Measurements from ENCODE around the gene FBXL20. TPM values are rescaled to one million over a fixed set of nuclear protein-coding genes. Genes with fewer than 3 reads are reported as not detected.

FBXL20 gene
- total and polyA plus RNA-seq, 11 donors = 3.1 to 21.9 (median 12.2) TPM

DNA sequence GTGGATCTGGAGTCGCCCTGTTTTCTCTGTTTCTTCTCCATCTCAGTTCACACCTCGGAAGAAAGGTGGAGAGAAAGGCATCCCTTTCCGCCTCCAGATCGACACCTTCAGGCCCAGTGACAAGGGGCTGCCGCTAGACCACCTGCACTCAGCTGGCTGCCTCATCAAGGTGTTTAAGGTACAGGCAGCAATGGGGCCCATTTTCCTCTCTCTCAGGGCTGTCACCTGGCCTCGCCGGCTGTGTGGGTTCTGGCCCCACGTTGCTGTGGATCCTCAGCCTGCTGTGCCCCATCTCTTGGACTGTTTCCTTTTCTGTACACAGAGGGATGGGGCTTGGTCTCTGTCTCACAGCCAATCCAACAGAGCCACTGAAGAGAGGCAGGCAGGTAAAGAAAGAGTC, 158.3 kb downstream of the FBXL20 start:
- no peak for TF ChIP-seq POLR2A (IDR thresholded peaks at IDR 0.05)
- TF ChIP-seq, protein P1, sequence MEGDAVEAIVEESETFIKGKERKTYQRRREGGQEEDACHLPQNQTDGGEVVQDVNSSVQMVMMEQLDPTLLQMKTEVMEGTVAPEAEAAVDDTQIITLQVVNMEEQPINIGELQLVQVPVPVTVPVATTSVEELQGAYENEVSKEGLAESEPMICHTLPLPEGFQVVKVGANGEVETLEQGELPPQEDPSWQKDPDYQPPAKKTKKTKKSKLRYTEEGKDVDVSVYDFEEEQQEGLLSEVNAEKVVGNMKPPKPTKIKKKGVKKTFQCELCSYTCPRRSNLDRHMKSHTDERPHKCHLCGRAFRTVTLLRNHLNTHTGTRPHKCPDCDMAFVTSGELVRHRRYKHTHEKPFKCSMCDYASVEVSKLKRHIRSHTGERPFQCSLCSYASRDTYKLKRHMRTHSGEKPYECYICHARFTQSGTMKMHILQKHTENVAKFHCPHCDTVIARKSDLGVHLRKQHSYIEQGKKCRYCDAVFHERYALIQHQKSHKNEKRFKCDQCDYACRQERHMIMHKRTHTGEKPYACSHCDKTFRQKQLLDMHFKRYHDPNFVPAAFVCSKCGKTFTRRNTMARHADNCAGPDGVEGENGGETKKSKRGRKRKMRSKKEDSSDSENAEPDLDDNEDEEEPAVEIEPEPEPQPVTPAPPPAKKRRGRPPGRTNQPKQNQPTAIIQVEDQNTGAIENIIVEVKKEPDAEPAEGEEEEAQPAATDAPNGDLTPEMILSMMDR (IDR thresholded peaks at IDR 0.05) = no peak
- no peaks in the 10 kb centered on the region for H3K9me3 ChIP-seq
- peaks cover 0 to 21% (median 7%) of the 10 kb centered on the region in 12 donors for H3K4me1 ChIP-seq
- DNase-seq (peak in 1 of 5 donors; percentile 46), ATAC-seq (no peak)
- 78 to 82% (median 79%) methylated on average over 8 of the region's 8 CpGs for WGBS, 4 donors
- H3K27me3 ChIP-seq = peaks cover 0 to 17% (median 0%) of the 10 kb centered on the region in 9 donors
- no peak overlapping the region for H3K27ac ChIP-seq
- H3K36me3 ChIP-seq = no peaks in the 10 kb centered on the region
- intact Hi-C loops (cut with DNase I) = loop anchor here in 9 of 10 donors (5.0 to 10.0 kb wide), 7 partner anchors 36 to 268 kb away; partner anchors contain the start of gene PLXDC1 (in 1 of the 9)
- no peak overlapping the region for H3K4me3 ChIP-seq

DNA sequence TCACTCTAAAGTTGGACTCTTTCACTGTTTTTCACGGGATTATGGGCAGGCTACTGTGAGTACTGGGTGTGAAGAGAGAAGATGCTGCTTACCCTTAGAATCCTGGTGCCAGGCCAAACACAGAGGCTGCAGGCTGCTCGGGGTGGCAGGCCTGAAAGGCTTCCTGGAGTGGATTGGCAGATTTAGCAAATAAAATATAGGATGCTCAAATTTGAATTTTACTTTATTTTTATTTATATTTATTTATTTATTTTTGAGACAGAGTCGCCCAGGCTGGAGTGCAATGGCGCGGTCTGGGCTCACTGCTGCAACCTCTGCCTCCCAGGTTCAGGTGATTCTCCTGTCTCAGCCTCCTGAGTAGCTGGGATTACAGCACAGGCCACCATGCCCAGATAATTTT, 160.8 kb downstream of the FBXL20 start:
- Histone ChIP-seq H3K36me3 (no peaks in the 10 kb centered on the region), H3K4me3 (no peak overlapping the region), H3K9me3 (no peaks in the 10 kb centered on the region), H3K27me3 (peaks cover 0 to 21% (median 0%) of the 10 kb centered on the region in 9 donors), H3K4me1 (peaks cover 0 to 24% (median 7%) of the 10 kb centered on the region in 12 donors), H3K27ac (no peak overlapping the region)
- ATAC-seq (no peak), DNase-seq (peak in 1 of 5 donors; percentile 23)
- WGBS, 4 donors = 82 to 90% (median 87%) methylated on average over 5 of the region's 5 CpGs
- intact Hi-C loops (cut with DNase I) = loop anchor here in 9 of 10 donors (5.0 to 10.0 kb wide), 7 partner anchors 33 to 266 kb away; partner anchors contain the start of gene PLXDC1 (in 1 of the 9)
- TF ChIP-seq, protein P1 (IDR thresholded peaks at IDR 0.05) = no peak
- no peak for TF ChIP-seq POLR2A (IDR thresholded peaks at IDR 0.05)

DNA sequence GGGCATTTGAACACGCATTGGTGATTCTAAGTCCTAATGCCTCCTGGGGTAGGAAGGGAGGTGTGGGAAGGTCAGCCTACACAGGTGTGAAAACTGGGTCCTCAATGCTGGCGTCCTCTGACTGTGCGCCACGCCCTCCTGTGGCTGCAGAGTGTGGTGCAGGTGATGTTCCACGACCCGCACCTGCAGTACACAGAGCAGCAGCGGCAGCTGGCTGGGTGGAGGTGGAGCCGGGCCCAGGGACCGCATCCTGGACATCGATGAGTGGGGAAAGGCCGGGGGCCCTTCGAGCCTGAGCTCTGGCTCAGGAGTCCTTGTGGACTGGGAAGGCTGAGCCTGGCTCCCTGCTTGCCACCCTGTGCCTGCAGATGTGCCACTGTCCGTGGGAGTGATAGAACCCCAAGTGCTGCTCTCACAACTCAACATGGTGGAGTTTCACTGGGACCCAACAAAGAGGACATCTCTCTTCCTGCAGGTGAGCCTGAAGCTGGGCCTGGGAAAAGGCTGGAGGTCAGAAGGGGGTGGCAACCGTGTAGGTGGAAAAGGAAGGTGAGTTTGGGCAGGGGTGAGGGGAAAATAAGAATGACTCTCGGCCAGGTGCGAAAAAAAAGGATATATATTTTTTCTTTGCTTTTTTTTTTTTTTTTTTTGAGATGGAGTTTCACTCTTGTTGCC, 161.6 kb downstream of the FBXL20 start:
- peak in 1 of 4 donors; percentile 38 for ATAC-seq

More for the DNA sequence above, 161.6 kb downstream of the FBXL20 start:
- Histone ChIP-seq H3K36me3 (no peaks in the 10 kb centered on the region), H3K4me3 (no peak overlapping the region), H3K9me3 (no peaks in the 10 kb centered on the region), H3K27ac (no peak overlapping the region), H3K4me1 (peaks cover 0 to 24% (median 6%) of the 10 kb centered on the region in 12 donors), H3K27me3 (peaks cover 0 to 21% (median 0%) of the 10 kb centered on the region in 9 donors)
- intact Hi-C loops (cut with DNase I) = loop anchor here (5.0 to 10.0 kb wide), 9 partner anchors 32 to 265 kb away; partner anchors contain the start of genes ARL5C (in 1 of the 10) and PLXDC1 (in 1 of the 10)
- DNase-seq = peak in 1 of 5 donors; percentile 64
- TF ChIP-seq POLR2A (IDR thresholded peaks at IDR 0.05) = no peak
- TF ChIP-seq, protein P1 (IDR thresholded peaks at IDR 0.05) = peak; percentile 25 to 59 (median 41)
- WGBS, 4 donors = 27 to 37% (median 30%) methylated on average over 12 to 16 of the region's 16 CpGs
